Activated T-cell treated with anti-CD3 and anti-CD28 coated beads, Interleukin-2, amount 50 U/mL, for 48 hours (primary cell): Measurements from ENCODE around the gene FARP2.
"Not testable (repeated sequence)": the region's sequence is repeated elsewhere in the genome, so short reads cannot be mapped to it uniquely, and the experiment has no call there.

ENCODE experiments used
- DNase-seq, 2 experiments: peaks; one replicate each; pipeline ENCODE4 v3.0.0-alpha.2; 2020

The FARP2 gene, protein sequence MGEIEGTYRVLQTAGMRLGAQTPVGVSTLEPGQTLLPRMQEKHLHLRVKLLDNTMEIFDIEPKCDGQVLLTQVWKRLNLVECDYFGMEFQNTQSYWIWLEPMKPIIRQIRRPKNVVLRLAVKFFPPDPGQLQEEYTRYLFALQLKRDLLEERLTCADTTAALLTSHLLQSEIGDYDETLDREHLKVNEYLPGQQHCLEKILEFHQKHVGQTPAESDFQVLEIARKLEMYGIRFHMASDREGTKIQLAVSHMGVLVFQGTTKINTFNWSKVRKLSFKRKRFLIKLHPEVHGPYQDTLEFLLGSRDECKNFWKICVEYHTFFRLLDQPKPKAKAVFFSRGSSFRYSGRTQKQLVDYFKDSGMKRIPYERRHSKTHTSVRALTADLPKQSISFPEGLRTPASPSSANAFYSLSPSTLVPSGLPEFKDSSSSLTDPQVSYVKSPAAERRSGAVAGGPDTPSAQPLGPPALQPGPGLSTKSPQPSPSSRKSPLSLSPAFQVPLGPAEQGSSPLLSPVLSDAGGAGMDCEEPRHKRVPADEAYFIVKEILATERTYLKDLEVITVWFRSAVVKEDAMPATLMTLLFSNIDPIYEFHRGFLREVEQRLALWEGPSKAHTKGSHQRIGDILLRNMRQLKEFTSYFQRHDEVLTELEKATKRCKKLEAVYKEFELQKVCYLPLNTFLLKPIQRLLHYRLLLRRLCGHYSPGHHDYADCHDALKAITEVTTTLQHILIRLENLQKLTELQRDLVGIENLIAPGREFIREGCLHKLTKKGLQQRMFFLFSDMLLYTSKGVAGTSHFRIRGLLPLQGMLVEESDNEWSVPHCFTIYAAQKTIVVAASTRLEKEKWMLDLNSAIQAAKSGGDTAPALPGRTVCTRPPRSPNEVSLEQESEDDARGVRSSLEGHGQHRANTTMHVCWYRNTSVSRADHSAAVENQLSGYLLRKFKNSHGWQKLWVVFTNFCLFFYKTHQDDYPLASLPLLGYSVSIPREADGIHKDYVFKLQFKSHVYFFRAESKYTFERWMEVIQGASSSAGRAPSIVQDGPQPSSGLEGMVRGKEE

DNA sequence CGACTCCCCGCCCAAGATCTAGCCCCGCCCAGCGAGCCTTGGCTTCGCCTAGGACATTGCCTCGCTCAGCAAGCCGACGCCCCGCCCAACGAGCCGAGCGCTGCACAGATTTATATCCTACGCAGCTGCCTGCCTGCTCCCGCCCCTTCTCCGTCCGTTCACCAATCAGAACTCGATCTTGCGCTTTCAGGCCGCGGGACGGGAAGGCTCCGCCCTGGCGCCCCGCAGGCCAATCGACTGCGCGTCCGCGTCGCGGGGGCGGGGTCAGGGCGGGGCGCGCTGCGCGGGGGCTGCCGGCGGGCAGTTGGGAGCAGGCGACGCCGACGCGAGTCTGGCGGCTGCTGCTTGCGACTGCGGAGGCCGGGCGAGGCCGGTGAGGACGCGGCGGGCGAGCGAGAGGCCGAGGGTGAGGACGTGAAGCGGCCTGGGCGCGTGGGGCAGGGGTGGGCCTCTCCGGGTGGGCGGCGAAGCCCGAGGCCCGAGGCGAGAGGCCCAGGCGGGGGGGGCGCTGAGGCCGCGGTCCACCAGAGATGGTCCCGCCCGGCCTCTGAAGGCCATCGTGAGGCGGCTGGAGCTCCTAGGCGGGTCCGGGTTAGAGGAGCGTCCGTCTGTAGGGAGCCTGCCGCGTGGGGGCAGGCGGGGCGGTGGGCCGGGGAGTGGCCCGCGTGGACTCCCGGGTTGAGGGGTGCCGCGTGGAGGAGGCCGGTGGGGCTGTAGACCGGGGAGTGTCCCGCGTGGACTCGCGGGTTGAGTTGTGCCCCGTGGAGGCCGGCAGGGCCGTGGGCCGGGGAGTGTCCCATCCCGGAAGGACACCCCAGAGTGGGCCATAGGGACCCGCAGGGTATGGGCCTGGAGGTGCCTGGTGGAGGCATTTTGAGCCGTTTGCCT is at the start of gene FARP2:
FARP2 (plus strand) TSS at position 303 of the 888 bp plus-strand sequence. CDS start 16,823 bp downstream, outside the sequence.
- peak; percentile 96 to 97 for DNase-seq

DNA sequence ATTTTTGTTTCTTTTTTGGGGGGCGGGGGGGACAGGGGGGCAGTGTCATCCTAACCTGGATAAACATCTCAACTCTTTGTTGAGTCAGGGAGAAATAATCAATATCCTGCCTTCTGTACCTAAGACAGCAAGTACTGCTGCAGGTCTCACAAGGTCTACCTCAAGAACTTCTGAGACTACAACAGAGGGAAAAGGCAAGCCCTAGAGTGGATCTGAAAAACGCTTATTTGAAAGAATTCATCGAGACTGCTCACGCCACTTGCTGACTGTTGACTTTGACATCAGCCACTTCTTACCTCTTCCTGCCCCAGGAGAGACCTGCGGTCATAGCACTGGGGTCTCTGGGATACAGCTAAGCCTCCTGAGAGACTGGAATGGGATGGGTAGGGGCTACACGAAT is 49.0 kb upstream of the FARP2 start:
- no peak for DNase-seq

DNA sequence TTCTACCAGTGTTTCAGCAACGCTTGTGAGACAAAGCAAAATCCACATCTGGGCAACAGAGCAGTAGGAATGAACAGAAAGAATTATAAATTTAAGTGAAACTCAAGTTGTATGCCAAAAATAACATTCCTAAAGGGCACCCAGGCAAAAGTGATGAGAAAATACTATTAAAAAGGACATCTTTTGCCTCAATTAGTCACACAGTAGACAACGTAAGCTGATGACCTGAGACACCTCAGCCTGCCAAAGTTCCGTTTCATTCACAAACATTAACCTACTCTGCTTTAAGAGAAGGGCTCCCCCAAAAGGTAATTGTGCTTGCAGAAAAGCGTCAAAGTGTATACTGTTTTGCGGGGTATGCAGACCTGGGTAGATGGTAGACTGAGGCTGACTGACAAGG is 47.8 kb upstream of the FARP2 start:
- no peak for DNase-seq

DNA sequence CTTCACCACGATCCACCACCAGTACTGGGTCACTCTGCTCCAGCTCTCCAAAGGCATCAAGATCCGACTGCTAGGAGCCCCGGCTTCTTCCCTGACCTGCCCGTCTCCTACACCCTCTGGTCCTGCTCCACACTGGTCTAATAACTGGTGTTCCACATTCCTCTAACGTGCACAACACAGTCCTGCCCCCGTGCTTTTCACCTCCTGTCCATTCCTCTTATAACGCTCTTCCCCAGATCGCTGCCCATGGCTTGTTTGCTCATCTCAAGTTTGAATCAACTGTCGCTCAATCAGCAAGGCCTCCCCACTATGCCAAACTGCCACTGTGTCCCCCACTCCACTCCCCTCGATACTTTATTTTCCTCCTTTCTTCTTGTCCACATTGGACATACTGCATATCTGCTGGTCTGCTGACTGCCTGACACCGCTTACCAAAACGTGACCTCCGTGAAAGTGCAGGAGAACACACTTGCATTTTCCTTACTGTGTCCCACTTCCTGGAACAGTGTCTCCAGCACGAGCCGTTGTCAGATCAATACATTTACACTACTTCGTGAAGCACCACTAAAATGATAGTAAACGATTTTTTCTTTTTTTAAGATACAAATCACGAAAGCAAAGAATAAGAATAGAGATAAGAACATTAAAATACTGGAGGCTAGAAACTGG is 47.1 kb upstream of the FARP2 start:
- no peak for DNase-seq

DNA sequence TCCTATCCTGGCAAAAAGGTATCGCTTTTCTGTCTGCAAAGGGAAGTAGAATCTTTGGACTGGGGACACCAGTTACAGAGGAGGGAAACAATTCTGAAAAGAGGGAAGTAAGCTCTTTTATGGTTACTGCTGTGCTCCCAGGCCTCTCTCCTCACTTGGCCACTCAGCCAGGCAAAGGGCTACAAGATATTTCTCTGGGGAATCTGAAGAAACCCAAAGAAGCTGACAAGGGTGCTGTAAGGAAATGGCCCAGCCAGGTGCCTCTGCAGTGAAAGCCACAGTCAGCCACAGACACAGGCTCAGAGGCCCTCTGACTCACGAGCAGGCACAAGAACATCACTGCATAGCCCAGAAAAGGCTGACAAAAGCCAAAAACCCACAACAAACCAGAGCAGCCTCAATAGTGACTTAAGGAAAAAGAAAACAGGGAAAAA is 46.4 kb upstream of the FARP2 start:
- DNase-seq: peak; percentile 71 to 77

DNA sequence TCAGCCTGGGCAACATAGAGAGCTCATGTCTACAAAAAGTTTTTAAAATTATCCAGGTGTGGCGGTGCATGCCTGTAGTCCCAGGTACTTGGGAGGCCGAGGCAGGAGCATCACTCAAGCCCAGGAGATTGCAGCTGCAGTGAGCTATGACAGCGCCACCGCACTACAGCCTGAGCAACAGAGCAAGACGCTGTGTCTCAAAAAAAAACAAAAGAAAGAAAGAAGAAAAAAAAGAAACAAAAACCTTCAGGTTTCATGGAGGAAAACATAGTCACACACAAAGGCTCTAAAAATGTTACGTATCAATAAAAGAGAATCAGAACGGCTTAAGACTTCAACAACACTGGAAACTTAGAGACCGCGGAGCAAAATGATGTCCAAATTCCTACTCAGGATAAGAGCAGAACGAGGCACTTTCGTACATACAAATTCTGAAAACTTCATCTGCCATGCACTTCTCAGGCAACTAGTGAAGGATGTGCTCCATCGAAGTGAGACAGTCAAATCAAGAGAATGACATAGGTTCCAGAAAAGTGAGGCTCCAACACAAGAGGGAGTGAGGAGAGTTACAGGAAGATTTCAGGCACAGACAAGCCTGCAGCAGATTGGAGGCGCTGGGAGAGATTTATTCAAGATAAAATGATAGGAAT is 45.0 kb upstream of the FARP2 start:
- DNase-seq: no peak

DNA sequence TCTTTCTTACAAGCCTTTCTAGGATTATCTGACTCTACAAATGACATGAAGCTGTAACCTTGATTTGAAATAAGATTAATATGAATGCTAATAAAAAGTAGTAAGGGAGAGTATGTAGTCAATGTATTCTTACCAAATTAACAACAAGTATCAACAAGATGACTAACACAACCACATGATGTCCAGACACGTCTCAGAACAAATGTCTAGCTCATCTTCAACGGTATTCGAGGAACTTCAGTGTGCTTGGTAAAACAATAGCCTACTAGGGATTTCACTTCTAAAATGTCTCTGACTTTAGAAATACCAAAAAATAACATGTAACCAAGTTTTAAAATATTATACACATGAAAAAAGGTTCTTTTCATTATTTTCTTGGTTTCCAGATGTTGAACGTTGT is 44.0 kb upstream of the FARP2 start:
- no peak for DNase-seq

DNA sequence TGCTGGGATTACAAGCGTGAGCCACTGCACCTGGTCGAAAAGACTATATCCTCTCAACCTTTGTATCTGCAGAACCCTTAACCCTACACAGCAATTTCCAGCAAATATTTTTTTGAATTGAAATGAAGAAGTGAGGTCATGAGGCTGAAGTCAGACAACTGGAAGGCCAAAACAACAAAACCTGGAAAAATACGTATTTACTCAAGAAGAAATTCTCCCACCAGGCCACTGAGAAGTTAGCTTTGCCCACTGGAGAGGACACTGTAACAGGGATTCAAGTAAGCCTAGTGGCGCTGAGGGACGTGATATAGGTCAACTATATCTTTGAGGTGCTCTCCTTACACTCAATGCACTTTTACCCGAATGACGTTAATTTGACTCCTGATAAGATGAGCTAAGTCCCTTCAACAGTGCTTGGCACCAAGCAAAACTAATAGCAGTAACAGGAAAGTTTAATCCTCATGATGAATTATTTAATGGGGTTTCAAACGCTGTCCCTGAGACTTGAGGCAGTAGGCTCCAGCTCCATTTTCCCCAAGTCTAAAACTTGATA is 42.5 kb upstream of the FARP2 start:
- no peak for DNase-seq

DNA sequence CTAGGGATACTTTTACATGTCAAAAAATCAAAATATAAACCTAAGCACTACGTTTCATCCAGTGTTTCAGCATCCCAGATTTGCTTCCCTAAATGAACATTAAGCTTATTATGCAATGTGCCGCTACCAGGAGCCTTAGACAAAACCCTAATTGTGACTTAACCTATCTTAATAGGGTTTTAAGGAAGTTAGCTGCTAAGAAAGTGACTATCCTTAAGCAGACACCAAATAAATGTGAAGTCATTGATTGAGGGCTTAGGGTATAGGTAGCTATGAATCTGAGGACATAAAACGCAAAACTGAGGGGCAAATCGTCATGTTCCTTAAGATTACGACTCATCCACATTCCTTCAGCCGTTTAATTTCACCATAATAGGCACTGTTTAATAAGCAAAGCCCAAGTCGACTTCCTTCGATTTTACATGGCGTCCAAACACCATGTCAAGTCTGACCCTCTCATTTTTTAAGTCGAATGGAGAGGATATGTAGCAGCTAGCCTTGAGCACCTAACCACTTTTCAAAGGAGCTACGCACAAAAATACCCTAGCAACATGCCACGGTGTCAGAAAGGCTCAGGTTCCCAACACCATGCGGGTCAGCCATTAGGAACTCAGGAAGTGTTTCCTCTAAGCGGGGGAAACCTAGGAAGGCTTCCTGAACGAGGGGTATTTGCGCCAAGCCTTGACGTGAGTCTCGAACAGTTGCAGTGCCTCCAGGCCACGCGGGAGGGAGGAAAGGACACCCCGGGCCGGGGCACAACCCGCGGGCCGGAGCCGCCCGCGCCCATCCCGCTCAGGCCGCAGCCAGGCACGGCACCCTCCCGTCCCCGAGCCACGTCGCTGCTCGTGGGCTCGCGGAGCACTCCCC is 41.6 kb upstream of the FARP2 start:
- no peak for DNase-seq

DNA sequence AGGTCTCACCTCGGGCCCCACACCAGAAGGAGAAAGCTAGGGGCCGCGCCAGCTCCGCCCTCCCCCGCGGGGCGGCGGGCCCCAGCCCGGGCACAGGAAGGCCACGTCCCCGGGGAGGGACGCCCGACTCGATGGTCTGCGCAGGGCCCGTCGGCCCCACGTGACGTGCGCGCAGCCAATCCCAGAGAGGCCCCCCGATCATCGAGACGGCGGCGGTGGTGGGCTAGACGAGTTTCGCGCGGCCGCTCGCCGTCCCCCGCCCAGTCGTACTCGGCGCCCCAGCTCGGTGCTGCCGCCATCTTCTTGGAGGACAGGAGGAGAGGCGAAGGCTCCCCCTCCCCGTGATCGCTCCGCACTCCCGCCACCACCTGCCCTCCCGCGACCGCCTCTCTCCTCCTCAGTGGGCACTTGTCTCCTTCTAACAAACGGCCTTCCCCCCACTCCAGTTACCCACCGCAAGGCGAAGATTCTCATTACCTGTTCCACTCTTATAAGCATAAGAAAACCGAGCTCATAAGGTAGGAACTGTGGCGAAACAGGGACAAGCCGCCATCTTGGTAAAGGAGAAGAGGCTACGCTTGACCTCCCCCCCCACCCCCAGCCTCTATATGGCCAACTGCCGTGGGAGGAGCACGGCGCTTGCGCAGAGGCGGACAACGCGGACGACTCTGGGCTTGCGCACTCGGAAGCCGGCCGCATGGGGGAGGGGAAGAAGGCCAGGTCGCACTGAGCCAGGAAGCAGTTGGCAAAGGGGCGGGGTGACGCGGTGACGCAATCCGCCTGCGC is 40.8 kb upstream of the FARP2 start, which contains the start of gene HDLBP:
HDLBP (minus strand) TSS at position 580 of the 786 bp plus-strand sequence. CDS start 48,803 bp downstream, outside the sequence.
- DNase-seq: peak; percentile 100

DNA sequence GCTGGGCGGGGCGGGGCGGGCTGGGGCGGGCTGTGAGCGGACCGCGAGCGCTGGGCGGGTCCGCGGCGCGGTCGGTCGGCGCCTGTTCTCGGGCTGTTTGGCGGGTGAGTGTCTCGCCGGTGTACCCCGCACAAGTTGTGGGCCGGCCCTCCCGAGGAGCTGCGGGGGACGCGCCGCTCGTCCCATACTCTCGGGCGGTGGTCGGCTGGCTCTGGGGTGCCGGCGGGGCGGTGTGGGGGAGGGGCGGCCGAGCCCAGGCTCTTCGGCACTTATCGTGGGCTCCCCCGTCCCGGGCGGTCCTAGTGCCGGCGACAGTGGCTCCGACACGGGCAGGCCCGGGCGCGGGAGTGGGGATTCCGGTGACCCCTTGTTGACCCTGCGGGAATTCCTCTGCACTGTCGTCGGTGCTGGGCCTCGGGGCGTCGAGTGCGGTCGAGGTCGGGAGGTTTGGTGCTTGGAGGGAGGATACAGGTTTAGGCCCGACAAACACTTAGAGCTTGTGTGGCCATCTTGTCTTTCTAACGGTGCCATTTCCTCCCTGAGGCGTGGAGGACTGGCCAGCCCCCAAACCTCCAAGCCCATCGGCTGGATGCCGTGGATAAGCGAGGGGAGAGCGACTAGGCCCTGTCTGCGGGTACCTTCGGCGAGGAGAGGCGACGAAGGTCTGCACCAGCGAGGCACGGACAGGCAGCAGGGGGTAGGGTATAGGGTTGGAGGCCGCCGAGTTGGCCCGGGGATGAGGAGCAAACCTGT is 40.0 kb upstream of the FARP2 start, which contains the start of gene SEPTIN2:
SEPTIN2 (plus strand) TSS at position 47 of the 753 bp plus-strand sequence. CDS start 8,308 bp downstream, outside the sequence.
- DNase-seq: peak; percentile 85 to 87

DNA sequence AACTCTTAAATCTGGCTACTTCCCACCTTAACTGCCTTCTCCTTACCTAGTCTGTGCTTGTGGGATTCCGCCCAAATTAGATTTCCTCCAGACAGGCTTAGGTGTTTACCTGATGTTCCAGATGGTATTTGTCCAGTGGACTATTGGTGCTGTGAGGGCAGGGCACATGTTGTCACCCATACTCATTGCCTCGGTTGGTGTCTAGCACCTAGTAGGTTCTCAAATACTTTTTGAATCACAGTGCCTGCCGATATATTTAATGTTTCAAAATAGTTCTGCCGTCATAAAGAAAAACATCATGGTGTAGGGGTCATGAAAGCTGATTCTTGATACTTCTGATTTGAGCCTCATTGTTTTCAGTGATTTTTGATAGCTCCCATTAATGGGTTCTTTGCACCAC is 39.3 kb upstream of the FARP2 start:
- DNase-seq: no peak

DNA sequence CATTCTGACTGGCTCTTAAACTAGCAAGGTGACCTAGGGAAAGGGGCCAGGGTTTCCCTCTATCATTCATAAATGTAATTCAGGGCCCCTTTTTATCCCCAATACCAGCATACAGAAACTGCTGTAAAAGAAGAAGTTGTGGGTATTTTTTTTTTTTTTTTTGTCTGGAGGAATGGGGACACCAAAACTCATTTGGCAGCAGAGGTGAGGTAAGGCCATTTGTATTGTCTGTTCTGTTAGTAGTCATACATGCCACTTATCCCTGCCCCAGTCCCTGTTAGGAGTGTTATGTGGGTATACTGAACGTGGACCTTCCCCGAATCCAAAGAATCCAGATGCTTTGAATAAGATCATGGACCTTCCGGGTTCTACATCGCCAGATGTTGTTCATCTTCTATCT is 38.7 kb upstream of the FARP2 start:
- DNase-seq: no peak

DNA sequence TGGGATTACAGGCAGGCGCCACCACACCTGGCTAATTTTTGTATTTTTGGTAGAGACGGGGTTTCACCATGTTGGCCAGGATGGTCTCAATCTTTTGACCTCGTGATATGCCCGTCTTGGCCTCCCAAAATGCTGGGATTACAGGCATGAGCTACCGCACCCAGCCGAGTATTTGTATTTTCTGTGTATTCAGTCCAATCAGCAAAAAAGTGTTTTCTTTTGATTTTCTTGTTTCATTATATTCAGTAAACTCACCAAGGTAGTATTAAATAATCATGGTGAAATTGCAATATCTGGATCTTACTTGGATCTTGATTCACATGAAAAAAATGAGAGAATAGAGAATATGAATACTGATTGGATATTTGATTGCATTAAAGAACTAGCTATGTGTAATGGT is 37.3 kb upstream of the FARP2 start:
- DNase-seq: not testable (repeated sequence)

DNA sequence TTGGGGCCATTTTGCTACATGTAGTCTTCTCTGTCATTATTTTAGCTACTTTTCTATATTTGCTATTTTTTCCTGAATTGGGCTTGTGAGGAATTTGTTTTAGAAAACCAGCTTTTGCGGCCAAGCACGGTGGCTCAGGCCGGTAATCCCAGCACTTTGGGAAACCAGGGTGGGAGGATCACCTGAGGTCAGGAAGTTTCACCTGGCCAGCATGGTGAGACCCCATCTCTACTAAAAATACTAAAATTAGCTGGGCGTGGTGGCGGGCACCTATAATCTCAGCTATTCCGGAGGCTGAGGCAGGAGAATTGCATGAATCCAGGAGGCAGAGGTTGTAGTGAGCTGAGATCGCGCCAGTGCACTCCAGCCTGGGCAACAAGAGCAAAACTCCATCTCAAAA is 35.7 kb upstream of the FARP2 start:
- no peak for DNase-seq

DNA sequence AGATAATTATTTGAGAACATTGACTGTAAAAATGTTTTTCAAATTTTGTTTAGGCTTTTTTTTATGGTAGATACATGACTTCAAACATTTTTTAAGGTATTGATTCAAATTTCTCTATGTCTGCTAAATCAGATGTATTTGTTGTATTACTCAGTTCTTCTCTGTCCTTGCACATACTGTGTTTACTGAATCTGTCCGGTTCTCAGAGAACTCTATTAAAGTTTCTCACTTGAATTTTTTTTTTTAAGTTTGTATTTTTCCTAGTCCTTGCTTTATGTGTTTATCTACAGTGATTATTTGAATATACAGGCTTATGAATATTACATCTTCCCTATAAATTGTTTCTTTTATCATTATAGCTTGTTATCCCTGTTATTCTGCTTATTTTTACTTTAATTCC is 35.1 kb upstream of the FARP2 start:
- no peak for DNase-seq

DNA sequence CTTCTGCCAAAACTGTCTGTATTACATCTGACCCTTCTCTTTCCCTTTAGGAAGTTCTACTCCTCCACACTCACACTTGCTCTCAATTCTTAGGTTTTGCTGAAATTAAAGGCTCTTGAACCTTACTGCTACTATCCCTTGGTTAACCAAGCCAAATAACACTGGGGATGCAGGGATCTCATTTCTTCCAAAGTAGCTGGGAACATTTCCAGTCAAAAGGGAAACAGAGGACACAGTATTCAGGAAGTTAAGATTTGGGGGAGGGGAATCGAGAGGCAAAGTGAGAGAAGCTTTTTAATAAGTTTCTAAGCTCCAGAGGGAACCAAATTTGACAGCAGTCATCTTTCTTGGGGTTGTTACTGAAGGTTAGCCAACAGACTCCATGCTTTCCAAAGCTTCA is 34.2 kb upstream of the FARP2 start:
- no peak for DNase-seq

DNA sequence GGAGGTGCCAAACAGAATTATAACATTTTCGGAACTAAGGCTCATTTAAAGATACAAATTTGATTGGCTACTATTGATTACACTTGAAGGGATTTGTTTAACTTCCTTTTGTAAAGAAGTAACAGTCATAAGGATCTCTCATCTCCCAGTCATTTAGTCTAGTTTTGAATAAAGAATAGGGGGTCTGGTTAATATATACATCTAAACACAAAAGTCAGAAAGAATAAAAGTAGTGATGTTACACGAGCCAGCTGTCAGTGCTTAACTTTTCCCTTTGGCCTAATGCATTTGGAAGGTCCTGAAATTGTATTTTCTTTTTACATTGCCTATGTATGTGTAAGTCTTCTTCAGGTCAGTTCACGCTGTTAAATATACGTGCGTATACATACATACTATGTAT is 32.3 kb upstream of the FARP2 start:
- no peak for DNase-seq
